SK-N-MC (cell line): Measurements from ENCODE around the gene POT1.

Source experiments
- EZH2 ChIP-seq: fragments of 200-600 bp; sonication (generic); IDR thresholded peaks from one replicate; pipeline ENCODE4 v1.6.1; 2017; ENCODE audit warnings: antibody characterized with exemption
- POLR2AphosphoS5 ChIP-seq: IDR thresholded peaks from 2 replicates; pipeline ENCODE4 v1.6.1; 2012; ENCODE audit warnings: mild to moderate bottlenecking, low read depth, low read length, borderline replicate concordance

GRCh38 chr7:124954790-124955189 is 25.2 kb upstream of the POT1 start:
- TF ChIP-seq POLR2AphosphoS5: no peak
- TF ChIP-seq EZH2: no peak
